Placental epithelial cell (primary cell): Measurements from ENCODE around the gene JTB. TPM values are rescaled to one million over a fixed set of nuclear protein-coding genes. Genes with fewer than 3 reads are reported as not detected.

Experiments used
- small RNA-seq: library from RNA; depleted of rRNA; stranded (forward); fragments of <200 nt; gene quantifications from one replicate; pipeline ENCODE3, GENCODE V24; 2012
- total RNA-seq: library from RNA; depleted of rRNA; stranded (reverse); fragments of >200 nt; gene quantifications from 2 replicates; pipeline ENCODE4 v1.2.3, GENCODE V29; 2012

The JTB gene
- 160 and 161 TPM in 2 replicates for total RNA-seq

DNA sequence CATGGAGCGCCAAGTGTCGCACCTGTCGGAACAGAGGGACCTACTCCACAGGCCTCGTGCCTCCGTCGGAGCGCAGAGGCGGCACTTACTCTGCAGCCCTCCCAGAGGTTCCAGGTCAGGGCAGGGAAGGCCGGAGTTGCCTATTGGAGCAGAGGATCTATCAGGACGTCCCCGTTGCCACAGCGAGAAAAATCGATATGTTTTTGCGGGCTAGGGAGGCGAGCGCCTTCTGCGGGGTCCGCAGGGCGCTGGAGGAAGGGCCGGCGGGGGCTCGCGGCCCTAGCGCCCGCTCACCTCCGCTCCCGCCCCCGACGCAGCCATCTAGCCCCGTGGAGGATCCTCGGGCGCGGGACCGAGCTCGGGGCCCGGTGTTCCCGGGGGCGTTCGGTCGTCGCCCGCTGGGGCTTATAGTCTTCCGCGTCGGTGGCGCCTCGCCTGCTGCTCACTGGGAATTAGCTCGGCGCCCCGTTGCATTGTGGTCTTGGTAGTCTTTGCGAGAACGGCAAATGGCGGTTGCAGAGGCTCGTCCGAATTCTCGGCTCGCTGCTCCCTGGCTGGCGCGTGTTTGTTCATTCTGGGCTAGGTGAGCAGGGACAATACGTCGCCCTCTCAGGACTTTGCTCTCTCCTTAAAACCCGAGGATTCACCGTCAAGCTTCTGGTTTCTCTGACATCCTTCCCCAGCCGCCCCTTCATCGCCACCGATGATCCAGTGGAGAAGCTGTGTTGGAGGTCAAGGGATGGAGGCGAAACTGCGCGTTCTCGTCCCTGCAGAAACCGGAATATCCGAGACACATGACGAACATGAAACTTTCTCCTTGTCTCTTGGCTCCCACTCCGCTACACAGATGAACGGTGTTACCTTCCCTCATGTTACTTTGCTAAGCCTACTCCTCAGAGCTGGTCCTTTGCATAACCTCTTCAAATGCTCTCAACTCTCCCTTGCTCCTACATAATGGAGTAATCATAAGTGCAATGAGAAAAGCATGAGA is at the start of gene JTB:
TSS of gene JTB (minus strand) at position 425 of the 991 bp plus-strand sequence. CDS start at position 3, 422 bp downstream.

GRCh38 chr1:153990468-153991150 is 13.1 kb upstream of the JTB start, which contains the start of gene RPS27:
TSS of gene RPS27 (plus strand) at chr1:153990762. CDS start at chr1:153990797, 35 bp downstream.

DNA sequence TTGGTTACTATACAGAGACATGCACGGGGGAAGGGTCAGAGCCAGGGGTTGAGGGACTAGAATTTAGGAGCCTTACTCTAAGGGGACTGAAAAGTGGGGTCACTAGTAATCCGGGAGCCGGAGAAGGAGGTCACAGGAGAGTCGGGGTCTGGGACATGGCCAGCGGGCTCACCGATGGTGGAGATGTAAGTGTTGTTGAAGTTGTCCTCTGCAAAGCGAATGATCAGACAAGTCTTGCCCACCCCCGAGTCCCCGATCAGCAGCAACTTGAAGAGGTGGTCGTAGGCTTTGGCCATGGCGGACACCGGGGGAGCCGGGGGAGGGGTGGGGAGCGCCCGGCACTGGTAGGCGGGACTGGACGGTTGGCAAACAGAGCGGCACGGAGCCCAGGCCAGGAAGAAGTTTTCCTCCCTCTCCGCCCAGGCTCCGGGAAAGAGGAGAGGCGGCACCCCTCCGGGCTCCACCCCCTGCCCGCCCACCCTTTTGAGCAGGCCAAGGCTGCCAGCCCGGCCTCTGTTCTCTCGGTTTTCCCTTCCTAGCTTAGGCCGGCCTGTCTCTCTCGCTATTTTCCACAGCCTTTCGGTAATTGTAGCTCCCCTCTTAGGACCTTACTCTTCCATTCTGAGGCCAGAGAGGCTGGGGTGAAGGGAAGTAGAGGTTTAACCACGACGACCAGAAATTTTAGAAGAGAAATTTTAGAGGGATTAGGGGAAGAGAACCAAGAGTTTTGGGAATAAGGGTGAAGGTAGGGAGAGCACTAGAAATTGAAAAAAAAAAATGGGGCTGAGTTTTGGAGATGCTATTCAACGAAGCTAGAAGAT is 8.7 kb upstream of the JTB start, which contains the start of gene RAB13:
TSS of gene RAB13 (minus strand) at position 399 of the 821 bp plus-strand sequence. CDS start at position 296, 103 bp downstream.

GRCh38 chr1:153967107-153967999 is 10.1 kb downstream of the JTB start, which contains the start of gene CREB3L4:
TSS of gene CREB3L4 (plus strand) at chr1:153967902. CDS start at chr1:153968526, 624 bp downstream.

DNA sequence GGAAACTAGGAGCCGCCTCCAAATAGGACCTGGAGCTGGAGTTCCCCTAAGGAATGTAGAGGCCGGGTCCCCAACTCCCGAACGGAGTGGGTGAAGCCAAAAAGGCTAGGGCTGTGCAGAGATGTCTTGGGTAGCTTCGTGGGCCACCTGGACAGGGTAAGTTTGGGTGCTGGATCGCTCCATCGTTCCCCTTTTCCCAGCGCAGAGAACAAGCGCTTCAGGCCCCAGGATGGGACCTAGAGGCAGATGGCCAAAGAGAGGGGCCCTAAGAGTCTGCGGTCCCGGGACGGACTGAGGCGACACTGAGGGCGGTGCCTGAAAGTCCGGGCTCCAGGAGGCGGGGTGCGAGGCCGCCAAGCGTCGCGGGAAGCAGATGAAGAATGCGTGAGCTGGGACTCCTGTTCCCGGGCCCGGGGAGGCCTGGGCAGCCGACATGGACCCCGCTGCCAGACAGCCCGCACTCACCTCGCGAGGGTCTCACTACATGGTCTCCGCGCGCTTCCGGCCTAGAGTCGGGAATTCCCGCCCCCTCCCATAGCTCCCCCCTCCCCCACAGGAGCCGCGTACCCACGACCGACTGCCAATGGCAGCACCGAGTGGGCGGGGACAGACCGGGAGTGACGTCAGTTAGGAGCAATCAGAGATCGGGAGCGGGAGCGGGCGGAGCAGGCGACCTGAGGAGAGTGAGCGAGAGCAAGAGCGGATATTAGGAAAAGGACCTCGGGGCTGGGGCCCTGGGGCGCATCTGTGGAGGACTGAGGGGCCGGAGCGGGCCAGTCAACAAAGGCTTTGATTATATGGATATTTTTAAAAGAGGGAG is 14.2 kb downstream of the JTB start, which contains the start of gene SLC39A1:
TSS of gene SLC39A1 (minus strand) at position 508 of the 820 bp plus-strand sequence. CDS start 822 bp downstream, outside the sequence.

GRCh38 chr1:153958111-153958960 is 19.1 kb downstream of the JTB start, which contains the start of gene CRTC2:
TSS of gene CRTC2 (minus strand) at chr1:153958612. CDS start at chr1:153958497, 115 bp downstream.

GRCh38 chr1:153946622-153947241 is 30.7 kb downstream of the JTB start, which contains the start of gene DENND4B:
TSS of gene DENND4B (minus strand) at chr1:153946718. CDS start at chr1:153944374, 2,344 bp downstream.

Small RNA genes within 50 kb of the gene (small RNA-seq; reads per million reads assigned to genes)
- gene MIR6737: not detected

Other genes starting within 250 kb of the JTB start
- gene INTS3, start 249.6 kb downstream of the JTB start, total RNA-seq: 44.8 and 45.4 TPM in 2 replicates
- 23.9 and 24.5 TPM in 2 replicates for gene SLC27A3, start 202.3 kb downstream of the JTB start, total RNA-seq
- 8.6 and 9.0 TPM in 2 replicates for gene GATAD2B, start 54.7 kb downstream of the JTB start, total RNA-seq
- gene DENND4B, start 31.0 kb downstream of the JTB start, total RNA-seq: 18.4 and 27.9 TPM in 2 replicates
- 7.9 and 15.3 TPM in 2 replicates for gene CRTC2, start 19.1 kb downstream of the JTB start, total RNA-seq
- gene SLC39A1, start 14.1 kb downstream of the JTB start, total RNA-seq: 145 and 183 TPM in 2 replicates
- gene CREB3L4, start 9.8 kb downstream of the JTB start, total RNA-seq: 8.5 and 12.6 TPM in 2 replicates
- 34.9 and 82.1 TPM in 2 replicates for gene RAB13, start 8.7 kb upstream of the JTB start, total RNA-seq
- 948 and 4,030 TPM in 2 replicates for gene RPS27, start 13.1 kb upstream of the JTB start, total RNA-seq
- gene NUP210L, start 177.4 kb upstream of the JTB start, total RNA-seq: under 0.01 TPM in 1 of 2 replicates, not detected in the other
- 163 and 386 TPM in 2 replicates for gene TPM3, start 214.4 kb upstream of the JTB start, total RNA-seq
- not detected in 2 replicates for gene CFAP141, start 228.7 kb upstream of the JTB start, total RNA-seq
- gene UBAP2L, start 243.3 kb upstream of the JTB start, total RNA-seq: 73.8 and 101 TPM in 2 replicates